ENCODE measurements around the gene DAP.
"Not testable (repeated sequence)": the region's sequence is repeated elsewhere in the genome, so short reads cannot be mapped to it uniquely, and the experiment has no call there.

DAP gene

DNA sequence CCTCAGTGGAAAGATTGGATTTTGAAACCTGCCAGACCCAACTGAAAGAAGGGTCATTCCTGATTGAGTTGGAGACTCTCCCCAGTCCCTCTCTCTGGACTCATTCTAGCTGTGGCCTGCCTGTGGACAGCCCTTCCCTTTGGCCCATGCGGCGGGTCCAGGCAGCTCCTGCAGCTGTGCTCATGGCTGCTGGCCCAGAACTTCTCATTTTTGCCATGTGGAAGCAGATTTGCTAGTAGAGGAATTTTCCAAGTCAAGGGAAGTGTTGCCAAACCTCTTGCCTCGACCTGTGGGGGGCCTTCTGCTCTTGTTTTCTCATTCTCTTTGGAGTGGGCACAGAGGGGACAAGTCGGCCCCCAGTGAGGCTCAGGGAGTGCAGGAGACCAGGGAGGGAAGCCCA, 108.0 kb downstream of the DAP start:
- DNase-seq (ENCODE audit: low spot score) = peak; percentile 54

DNA sequence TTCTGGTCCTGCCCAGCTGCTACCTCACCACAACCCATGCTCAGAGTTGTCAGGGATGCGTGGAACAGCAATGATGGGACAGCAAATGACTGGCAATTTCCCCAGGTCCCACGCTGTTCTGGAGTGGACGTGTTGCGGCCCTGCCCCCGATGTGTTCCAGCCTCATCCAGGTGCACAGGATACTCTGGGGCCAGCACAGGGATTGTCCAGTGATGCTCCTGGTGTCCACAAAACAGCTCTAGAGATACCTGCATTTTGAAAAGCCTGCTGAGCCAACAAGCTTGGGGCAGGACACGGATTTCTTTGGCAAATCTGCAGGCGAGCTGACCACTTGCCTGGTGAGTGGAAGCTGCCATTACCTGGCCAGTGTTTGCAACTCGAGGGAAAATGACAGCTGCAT, 108.4 kb downstream of the DAP start:
- DNase-seq (ENCODE audit: low spot score) = no peak

DNA sequence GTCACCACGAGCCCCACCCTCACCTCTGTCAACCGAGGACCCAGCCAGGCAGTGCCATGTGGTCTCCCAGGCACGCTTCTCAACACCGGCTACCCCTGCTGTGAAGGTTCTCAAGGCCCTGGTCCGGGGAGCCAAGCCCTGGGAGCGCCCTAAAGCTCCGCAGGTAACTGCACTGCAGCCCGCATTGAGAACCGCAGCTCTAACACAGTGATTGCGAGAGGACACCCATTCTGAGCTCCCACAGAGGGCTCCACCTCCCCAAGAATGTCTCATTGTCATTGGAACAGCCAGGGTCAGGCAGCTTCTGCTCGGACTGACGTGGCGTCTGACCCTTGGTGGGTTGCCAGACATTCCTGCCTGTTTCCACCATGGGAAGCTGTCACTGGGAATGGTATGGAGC, 108.9 kb downstream of the DAP start:
- no peak for DNase-seq (ENCODE audit: low spot score)

DNA sequence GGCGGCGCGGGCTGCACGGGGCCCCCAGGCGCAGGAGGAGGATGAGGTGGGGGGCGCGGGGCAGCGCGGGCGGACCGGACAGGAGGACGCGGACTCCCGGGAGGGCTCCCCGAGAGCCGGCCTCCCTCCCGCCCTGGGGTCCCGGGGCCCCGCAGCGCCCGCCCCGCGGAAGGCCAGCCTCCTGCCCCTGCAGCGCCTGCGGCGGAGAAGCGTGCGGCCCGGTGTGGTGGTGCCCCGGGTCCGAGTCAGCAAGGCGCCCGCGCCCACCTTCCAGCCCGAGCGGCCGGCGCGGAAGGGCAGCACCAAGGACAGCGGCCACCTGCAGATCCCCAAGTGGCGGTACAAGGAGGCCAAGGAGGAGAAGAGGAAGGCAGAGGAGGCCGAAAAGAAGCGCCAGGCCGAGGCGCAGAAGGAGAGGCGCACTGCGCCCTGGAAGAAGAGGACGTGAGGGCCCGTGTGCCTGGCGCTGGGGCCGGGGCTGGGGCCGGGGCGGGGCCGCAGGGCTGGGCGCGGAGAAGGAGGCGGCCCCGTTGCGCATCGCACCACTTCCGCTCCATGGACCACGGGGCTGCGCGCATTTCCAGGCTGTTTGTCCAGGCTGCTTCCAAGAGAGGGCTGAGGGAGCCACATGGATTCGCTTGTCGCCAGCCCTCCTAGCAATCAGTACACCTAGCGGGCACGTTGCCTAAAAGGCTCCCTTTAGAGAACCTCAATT, 111.2 kb downstream of the DAP start:
- no peak for DNase-seq (ENCODE audit: low spot score)

DNA sequence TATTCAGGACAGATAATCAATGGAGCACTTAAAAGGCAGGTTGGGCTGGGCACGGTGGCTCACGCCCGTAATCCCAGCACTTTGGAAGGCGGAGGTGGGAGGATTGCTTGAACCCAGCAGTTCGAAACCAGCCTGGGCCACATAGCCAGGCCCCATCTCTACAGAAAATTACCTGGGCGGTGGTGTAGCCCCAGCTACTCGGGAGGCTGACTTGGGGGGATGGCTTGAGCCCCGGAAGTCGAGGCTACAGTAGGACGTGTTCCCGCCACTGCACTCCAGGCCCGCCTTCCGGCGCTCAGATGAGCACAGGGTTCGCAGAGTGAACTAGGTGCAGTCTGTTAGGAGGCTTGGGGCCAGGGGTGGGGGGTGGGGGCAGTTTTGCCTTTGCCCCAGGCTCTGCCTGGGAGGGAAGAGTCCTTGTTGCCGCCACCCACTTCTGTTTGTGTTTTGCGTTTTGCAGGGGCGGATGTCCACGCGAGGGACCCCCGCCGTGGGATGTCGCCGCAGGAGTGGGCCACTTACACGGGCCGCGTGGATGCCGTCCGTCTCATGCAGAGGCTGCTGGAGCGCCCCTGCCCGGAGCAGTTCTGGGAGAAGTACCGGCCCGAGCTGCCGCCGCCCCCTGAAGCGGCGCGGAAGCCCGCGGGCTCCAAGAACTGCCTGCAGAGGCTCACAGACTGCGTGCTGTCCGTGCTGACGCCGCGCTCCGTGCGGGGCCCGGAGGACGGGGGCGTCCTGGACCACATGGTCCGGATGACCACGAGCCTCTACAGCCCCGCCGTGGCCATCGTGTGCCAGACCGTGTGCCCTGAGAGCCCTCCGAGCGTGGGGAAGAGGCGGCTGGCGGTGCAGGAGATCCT, 112.0 kb downstream of the DAP start:
- no peak for DNase-seq (ENCODE audit: low spot score)

DNA sequence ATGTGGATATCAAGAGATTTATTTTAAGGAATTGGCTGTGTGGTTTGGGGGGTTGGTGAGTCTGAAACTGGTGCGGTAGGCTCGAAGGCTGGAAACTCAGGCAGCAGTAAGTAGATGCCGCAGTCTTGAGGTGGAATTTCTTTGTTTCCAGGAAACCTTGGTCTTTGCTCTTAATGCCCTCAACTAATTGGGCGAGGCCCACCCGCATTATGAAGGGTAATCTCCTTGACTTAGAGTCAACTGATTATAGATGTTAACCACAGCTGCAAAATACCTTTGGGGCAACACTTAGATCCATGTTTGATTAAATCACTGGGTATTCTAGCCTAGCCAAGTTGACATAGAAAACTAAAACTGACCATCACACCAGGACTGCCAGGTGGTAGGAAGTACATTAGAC, 113.4 kb downstream of the DAP start:
- no peak for DNase-seq (ENCODE audit: low spot score)

DNA sequence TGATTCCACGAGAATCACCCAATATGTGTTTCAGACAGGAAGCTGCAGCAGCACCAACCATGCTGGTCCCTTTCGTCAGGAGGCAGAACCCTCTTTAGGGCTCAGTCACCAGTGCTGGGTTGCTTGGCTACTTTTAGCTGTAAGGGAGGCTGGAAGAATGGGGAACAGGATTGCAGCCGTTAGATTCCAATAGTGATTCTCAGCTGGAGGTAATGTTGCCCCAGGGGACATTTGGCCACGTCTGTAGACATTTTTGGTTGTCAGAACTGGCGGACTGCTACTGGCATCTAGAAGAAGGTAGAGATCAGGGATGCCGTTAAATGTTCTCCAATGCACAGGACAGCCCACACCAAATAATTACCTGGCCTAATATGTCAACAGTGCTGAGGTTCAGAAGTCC, 115.4 kb downstream of the DAP start:
- no peak for DNase-seq (ENCODE audit: low spot score)

DNA sequence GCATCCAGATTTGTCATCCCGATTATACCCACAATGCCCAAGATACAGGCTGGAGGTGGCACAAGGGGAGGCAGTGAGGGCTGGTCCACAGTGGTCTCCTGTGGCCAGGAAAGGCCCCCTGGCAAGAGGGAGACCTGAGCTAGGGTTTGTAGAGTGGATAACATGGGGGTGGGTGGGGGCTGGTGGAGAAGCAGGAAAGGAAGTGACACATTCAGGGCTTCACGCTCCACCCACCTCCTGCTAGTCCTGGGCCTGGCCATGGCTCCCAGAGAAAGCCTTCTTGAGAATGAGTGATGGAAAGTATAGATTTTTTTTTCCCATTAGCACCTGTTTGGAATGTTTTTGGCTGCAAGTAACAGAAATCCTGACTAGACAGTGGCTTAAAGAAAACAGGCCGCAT, 115.9 kb downstream of the DAP start:
- DNase-seq (ENCODE audit: low spot score) = no peak

DNA sequence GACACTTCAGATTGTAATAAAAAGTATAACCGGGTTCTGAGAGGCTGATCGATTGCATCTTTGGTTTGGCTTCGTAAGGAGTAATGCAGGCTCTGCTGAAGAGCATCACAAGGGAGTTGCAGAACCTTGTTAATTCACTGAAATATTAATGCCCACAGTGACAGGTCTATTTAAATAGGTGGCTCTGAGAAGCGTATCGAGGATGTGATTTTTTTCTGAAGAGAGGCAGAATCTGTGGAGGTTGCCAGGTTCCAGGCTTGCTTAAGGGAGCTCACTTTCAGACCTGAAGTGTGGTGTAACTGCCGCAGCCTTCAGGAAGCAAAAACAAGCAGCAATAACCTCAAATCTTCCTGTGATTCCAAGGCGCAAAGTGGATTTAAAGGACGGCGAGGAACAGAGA, 116.8 kb downstream of the DAP start:
- no peak for DNase-seq (ENCODE audit: low spot score)

DNA sequence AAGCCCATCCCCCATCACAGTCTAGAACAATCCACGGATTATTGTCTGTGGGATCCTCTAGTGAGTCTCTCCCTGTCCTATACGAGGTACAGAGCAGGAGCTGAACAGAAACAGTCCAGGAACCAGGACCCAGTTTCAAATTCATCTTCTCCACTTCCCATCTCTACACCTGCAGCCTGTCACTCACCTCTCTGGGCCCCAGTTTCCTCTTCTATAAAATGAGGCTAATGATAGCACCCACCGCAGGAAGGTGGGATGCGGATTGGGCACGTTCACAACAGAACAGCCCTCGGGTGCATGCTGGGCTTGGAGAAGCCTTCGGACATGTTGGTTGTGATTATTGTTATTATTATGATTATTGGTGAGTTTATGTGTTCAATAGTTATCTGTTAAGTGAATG, 118.7 kb downstream of the DAP start:
- DNase-seq (ENCODE audit: low spot score) = no peak

DNA sequence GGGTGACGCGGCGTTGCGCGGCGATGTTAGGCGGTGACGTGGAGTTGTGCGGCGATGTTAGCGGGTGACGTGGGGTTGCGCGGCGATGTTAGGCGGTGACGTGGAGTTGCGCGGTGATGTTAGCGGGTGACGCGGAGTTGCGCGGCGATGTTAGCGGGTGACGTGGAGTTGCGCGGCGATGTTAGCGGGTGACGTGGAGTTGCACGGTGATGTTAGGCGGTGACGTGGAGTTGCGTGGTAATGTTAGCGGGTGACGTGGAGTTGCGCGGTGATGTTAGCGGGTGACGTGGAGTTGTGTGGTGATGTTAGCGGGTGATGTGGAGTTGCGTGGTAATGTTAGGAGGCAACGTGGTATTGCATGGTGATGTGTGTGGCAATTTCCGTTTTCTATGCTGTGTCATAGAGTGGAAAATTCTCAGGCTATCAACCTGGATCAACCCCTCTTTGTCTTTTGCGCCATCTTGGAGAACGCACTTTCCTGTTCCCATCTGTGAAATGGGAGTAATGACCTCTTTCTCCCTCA, 121.1 kb downstream of the DAP start:
- no peak for DNase-seq (ENCODE audit: low spot score)

DNA sequence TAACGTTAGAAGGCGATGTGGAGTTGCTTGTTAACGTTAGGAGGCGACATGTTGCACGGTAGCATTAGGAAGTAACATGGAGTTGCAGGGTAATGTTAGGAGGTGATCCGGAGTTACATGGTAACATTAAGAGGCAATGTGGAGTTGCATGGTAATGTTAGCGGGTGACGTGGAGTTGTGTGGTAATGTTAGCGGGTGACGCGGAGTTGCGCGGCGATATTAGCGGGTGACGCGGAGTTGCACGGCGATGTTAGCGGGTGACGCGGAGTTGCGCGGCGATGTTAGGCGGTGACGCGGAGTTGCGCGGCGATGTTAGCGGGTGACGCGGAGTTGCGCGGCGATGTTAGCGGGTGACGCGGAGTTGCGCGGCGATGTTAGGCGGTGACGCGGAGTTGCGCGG, 122.3 kb downstream of the DAP start:
- DNase-seq (ENCODE audit: low spot score) = not testable (repeated sequence)

DNA sequence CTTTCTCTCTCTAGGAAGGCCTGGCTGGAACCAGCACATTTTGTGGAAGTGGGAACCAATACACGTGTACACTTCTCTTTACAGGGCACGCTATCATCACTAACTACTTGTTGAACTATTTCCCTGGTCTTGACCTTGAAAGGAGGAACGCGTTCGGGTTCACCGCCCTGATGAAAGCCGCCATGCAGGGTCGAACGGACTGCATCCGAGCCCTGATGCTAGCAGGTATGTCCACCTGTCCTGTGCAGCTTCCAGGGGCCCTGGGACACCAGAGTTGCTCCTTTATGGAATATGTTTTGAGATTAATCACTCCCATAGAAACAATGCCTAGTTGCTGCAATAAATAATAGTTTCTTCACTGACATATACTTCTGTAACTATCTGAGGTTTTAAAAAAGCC, 123.1 kb downstream of the DAP start:
- no peak for DNase-seq (ENCODE audit: low spot score)

DNA sequence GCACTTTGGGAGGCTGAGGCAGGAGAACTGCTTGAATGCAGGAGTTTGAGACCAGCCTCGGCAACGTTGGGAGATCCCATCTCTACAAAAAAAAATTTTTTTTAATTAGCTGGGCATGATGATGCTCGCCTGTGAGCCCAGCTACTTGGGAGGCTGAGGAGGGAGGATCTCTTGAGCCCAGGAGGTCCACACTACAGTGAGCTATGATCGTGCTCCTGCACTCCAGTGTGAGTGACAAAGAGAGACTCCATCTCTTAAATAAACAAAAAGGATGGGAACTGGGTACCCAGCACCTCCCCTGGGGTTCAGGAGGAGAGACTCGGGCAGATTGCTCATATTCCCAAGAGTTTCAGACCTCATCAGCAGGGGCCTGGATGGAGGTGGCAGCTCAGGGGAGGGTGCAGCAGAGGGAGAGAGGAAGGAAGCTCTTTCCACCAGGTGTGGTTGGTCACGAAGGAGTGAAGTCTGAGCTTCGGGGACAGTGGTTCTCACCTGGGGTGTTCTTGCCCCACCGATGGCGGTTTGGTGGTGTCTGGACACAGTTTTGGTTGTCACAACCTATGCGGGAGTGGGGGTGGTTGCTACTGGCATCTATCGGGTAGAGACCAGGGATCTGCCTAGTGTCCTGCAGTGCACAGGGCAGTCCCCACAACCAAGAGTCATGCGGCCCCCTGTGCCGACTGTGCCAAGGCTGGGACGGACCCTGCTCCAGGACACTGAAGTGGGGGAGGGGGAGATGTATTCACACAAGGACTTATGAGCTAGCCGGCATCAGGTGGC, 124.5 kb downstream of the DAP start:
- no peak for DNase-seq (ENCODE audit: low spot score)

DNA sequence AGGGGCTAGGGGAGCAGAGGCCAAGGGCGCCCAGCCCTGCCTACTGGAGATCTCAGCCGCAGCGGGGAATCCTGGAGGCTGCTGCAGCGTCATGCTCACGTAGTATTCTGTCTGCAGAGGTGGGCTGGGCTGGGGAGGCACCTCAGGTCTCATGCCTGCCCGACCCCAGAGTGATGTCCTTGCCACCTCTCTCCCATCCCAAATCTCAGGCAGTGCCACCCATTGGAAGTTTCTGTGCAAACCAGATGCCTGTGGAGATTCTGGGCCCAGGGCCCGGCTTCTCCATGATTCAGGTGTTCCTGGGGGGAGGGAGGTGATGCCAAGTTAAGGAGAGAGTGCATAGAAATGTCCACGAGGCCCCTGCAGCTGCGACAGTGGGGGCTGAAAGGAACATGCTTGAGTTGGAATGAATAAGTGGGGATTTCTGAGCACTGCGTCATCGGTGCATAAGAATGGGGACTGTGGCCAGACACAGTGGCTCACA, 125.1 kb downstream of the DAP start:
- DNase-seq (ENCODE audit: low spot score) = no peak

DNA sequence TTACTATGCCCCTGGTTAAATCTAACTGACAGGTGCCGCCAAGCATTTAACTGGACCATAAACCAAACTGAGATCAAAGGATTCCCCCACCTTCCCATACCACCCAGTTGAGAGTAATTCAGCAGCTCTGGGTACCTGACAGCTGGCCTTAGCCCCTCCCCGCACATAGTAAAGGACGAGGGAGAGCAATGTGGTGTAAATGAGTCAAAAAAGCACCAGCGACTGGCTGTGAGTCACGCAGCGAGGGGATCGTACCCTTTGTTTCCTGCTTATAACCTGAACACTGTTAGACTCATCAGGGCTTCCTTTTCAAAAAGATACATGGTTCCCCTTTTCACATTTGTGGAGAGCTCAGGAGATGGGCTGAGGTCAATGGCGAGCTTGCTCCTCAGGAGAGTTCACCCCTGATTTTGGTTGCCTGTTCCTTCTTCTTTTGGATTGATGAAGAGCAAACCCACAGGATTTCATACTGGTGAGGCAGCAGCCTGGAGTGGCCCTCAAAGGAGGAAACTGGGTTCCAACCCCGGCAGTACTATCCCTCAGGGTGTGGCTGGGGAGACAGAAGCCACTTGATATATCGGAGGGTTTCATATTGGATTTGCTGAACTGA, 125.7 kb downstream of the DAP start:
- DNase-seq (ENCODE audit: low spot score) = peak; percentile 32

DNA sequence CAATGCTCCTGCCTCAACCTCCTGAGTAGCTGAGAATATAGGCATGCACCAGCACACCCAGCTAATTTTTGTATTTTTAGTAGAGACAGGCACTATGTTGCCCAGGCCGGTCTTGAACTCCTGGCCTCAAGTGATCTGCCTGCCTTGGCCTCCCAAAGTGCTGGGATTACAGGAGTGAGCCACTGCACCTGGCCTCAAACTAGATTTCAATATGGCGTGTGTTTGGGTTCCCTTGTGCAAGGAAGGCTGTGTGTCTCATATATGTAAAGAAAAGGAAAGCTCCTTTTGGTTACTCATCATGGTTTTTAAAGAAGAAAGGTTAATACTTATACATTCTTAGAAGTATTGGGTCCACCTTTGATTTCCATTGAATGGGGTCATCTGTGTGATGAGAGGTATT, 126.5 kb downstream of the DAP start:
- DNase-seq (ENCODE audit: low spot score) = no peak

DNA sequence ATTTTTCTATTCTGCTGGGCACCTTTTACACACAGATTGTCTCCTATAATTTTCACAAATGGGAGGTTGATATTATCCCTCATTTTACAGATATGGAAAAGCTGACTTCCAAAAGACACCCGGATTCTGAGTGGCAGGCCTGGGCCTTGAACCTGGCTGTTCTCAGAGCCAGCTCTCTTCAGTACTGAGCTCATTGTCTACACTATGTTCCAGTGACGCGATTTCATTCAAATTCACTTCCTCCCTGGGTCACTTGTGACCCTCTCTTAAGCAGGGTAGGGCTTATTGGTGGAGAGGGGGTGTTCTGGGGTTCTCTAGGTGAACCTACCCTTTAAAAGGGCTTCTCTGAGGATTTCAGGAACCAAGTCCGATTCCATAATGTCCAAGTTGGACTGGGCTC, 127.0 kb downstream of the DAP start:
- no peak for DNase-seq (ENCODE audit: low spot score)

DNA sequence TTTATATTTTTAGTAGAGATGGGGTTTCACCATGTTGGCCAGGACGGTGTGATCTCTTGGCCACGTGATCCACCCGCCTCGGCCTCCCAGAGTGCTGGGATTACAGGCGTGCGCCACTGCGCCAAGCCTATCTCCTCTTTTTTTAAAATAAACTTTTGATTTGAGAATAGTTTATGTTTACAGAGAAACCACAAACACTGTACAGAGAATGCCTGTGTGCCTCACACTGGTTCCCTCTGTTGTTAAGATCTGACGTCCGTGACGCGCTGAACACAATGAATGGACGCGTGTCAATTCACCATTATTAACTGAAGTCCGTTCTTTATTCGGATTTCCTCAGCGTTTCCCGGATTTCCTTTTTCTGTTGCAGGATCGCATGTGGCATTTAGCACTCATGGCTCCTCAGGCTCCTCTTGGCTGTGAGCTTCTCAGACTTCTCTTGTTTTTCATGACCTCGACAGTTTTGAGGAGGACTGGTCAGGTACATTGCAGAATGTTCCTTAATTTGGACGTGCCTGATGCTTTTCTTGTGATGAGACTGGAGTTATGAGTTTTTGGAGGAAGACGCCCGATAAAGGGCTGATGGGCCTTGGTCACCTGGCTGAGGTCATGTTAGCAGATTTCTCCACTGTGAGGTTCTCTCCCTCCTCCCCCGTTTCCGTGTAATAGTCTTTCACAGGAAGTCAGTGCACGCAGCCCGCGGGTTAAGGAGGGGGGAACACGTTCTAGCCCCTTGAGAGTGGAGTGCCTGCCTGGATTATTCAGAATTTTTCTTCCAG, 127.6 kb downstream of the DAP start:
- no peak for DNase-seq (ENCODE audit: low spot score)

DNA sequence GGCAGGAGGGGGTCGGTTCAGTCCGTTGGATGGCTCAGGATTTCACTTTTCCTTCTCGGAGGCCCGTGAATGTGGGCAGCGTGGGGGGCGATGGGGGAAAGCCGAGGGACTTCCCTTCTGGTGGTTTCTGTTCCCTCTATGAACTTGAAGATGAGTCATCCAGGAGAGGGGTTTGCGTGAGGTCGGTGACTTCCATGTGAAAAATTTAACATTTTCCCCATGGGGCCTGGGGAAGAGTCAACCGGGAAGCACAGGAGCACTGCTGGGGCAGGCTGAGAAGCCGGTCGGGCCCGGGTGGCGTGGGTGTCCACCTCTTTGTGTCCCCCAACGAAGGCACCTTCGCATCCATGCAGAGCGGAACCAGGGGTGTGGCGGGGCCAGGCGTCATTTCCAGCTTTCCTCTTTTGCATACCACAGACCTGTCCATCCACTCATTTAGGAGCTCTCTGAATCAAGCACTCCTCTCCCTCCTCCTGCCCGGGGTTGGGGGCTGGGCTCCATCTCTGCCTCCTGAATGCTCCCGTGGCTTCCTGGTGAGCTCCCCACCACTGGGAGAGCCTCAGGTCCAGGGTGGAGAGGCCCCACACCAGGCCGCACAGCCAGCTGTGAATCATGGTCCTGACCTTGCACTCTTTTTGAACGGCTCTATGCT, 128.8 kb downstream of the DAP start:
- peak; percentile 28 for DNase-seq (ENCODE audit: low spot score)

Data from AG08395 (cell line).